ENCODE data around the gene PTK6. TPM values are rescaled to one million over a fixed set of nuclear protein-coding genes. Genes with fewer than 3 reads are reported as not detected.
"Not testable (repeated sequence)": the region's sequence is repeated elsewhere in the genome, so short reads cannot be mapped to it uniquely, and the experiment has no call there.

PTK6 gene
- under 1 TPM; 0.22 to 0.61 (median 0.49) TPM for polyA plus RNA-seq (ENCODE audit: insufficient read length in 3 of 3)

DNA sequence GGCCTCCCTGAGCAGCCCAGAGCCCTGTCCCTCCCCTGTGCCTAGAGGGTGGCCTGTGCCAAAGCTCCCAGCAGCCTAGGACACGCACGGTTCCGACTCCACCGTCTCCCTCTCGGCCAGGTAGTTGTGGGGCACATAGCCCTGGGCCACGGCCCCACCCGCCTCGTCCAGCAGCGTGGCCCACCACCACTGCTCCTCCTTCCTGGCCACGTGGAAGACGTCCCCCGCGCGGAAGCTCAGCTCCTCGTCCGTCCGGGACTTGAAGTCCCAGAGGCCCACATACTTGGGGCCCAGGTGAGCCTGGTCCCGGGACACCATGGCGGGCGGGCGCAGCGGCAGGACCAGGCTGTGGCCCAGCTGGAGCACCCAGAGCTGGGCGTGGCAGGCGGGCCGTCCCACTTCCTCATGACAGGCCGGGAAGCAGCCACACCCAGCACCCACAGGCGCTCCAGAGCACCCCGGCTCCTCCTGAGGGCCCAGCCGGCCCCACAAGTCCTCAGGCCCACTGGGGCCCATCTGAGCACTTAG is at the start of gene PTK6:
PTK6 (minus strand) TSS at position 380 of the 528 bp plus-strand sequence; CDS start at position 318, 62 bp downstream.
- DNase-seq (ENCODE audit: low read depth in 3 of 3, low spot score in 2 of 3): no peak

DNA sequence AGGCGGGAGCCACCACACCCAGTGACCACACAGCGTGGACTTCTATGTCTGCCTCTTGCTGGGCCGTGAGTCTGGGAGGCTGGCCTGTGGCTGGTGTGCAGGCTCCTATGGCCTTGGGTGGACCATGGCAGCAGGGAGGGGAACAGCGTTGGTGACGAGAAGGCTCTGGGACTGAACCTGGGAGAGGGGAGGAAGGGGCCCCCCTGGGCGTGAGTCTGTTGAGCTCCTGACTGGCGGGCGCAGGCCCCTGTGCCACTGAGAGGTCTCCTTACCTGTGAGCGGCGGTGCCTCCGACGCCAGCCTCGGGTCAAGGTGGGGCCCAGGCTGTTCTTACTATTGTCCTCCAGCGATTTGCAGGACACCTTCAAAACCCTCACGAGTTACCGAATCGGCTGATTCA is 49.6 kb upstream of the PTK6 start:
- DNase-seq (ENCODE audit: low read depth in 3 of 3, low spot score in 2 of 3): no peak

DNA sequence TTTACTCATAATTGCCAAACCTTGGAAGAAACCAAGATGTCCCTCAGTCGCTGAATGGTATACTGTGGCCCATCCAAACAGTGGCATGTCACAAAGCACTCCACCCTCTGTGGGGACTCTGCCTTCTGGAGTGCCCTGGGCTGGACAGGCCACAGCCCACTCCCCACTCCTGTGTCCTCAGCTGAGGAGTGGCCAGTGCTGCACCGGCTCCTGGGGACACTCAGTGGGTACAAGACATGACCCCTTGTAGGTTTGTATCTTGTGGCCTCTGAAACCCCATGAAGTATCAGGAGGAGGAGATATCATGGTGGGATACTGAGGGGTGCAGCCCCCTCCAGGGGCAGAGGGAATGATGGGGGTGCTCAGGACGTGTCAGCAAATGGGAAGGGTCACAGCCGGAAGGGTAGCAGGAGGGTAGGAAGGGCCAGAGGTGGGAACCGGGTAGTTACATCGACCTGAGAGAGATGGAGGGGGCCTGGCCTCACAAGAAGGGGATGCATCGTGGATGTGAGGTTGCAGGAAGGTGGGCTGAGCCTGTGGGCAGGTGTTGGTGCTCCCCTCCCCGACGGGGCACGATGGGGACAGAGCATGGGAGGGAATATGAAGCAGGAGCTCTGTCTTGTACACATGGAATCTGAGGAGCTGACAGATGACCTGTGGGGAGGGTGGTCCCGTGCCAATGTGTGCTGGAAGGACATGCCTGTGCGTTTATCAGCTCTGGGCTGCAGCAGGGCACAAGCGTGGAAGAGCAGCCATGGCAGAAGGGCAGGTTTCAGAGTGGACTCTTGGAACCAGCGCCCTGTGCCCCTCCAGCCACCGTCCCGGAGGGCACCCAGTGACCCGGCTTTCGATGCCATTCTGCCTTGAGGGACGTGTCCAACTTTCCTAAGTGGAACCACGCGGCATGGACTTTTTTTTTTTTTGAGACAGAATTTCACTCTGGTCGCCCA is 48.7 kb upstream of the PTK6 start:
- no peak for DNase-seq (ENCODE audit: low read depth in 3 of 3, low spot score in 2 of 3)

DNA sequence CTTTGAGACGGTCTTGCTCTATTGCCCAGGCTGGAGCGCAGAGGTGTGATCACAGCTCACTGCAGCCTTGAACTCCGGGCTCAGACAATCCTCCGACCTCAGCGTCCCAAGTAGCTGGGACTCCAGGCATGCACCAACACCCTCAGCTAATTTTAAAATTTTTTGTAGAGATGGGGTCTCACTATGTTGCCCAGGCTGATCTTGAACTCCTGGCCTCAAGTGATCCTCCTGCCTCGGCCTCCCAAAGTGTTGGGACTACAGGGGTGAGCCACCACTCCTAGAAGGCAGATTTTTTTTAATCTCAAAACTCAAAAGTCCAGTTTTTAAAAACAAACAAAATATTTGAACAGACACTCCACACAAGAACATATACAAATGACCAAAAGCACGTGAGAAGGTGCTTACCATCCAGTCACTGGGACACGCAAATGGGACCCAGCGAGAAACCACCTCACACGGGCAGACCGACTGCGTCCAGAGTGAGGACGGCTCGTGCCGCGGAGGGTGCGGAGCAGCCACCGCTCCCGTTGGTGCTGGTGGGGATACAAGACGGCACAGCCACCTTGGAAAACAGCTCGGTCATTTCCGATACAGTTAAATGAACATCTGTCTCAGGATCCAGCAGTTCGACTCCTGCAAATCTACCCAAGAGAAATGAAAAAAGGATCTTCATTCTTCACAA is 45.3 kb upstream of the PTK6 start:
- no peak for DNase-seq (ENCODE audit: low read depth in 3 of 3, low spot score in 2 of 3)

DNA sequence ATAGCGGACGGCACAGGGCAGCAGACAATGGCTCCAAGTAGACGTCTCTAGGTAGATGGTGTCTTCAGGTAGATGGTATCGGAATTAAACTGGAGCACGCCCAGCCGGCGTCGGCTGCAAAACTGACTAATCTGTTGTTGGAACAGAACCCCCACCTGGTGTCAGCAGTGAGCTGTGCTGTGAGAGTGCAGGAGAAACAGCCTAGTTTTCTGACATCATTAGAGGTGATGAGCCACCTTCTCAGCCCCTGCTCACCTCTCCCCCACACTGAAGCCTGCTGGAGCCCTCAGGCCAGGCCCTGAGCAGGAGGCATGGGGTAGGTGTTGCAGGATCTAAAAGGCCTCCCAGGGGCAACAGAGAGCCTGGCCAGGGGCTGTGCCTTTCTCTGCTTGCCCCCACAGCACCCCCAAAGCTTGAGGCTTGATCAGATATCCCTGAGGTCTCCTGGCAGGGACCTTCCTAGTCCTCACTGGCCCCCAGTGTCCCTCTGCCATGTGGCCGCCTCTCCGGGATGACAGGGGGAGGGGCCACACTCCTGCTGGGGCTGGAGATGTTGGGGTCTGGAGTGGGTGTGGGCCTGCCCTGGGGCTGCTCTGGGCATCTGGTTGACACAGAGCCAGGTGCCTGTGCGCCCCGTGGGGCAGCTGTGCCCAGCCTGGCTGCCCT is 43.8 kb upstream of the PTK6 start:
- peak in 1 of 3 donors; percentile 16 for DNase-seq (ENCODE audit: low read depth in 3 of 3, low spot score in 2 of 3)

DNA sequence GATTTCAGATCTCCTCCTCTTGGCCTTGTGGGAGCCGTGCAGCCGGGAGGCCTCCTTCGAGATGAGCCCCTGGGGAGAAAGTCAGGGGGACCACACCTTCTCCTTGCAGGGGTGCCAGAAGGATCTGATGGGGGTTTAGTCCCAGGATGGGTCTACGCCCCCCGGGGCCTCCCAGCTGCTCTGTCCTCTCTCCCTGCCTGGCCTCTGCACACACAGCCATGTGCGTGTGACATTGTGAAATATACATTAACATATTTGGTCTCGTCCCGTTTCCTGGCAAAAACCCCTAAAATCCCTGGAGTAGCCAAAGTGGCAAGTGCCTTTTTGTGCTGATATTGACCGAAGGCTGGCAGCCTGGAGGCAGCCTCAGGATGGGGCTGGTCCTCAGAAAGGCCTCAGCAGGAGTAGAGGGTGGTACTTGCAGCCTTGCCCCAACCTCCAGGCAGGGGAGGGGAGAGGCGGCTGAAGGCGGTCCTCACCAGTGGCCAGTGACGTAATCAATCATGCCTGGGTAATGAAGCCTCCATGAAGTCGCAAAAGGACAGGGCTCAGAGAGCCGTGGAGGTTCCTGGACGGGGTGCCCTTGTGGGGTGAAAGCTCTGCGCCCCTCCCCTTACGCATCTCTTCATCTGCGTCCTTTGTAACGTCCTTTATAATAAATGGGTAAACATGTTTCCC is 42.0 kb upstream of the PTK6 start:
- no peak for DNase-seq (ENCODE audit: low read depth in 3 of 3, low spot score in 2 of 3)

DNA sequence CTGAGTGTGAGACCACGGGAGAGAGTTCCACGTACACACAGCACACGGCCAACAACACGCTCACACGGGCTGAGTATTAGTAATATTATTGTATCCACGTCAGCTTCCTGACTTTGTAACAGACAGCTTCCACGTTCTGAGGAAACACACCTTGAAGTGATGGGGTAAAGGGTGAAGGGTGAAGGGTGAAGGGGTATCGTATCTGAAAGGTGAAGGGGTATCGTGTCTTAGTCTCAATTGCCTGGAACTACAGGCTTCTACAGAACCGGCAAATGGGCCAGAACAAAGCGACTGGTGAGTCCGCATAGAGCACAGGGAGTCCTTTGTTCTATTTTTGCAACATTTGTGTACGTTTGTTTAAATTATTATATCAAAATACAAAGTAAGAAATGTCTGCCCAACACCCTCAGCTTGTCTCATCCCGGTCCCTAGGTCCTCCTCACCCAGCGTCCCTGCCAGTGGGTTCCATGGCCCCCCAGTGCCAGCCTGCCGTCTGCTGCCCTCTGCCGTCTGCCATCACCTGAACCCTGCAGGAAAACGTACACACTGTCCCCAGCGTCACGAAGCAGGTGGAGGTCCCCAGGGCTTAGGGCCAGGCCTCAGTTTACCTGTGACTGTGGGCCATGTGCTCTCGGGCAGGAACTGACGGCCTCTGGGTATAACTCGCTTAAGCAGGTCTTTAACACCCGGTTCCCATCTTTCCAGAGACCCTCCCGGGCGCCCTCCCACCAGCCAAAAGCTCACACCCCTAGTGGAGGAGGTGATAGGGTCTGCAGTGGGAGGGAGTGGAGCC is 41.2 kb upstream of the PTK6 start:
- no peak for DNase-seq (ENCODE audit: low read depth in 3 of 3, low spot score in 2 of 3)

DNA sequence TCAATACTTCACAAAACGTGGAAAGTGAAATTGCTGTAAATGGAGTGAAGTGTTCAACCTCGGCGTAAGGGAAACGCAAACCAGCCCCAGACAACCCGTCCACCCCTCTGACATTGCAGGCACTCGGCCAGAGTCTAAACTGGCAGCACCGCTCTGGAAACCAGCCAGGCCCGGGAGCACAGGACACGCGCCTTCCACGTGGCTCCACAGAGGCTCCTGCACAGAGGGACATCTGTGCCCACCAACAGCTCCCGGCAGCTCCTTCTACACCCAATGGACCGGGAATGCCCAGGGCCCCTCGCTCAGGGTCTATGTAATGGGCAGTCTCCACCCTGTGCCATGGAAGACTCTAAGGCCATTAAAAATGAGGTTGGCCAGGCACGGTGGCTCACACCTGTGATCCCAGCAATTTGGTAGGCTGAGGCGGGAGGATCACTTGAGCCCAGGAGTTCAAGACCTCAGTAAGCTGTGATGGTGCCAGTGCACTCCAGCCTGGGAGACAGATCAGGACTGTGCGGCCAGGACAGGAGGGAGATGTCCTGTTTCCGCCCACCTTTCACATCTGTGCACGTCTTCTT is 40.2 kb upstream of the PTK6 start:
- no peak for DNase-seq (ENCODE audit: low read depth in 3 of 3, low spot score in 2 of 3)

DNA sequence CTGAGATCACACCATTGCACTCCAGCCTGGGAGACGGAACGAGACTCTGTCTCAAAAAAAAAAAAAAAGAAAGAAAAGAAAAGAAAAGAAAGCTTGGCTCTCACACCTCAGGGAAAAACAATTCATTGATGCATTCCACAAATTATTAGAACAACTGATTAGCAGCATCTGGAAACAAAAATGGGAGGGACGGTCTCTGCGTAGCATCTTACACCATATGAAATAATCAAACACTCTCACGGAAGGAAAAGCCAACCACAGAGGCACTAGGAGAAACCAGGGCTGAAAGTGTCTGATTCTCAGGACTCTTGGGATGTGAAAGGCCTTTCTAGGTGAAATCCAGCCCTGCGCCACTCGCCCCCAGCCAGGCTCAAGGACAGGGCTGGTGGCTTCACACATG is 39.1 kb upstream of the PTK6 start:
- DNase-seq (ENCODE audit: low read depth in 3 of 3, low spot score in 2 of 3): no peak

DNA sequence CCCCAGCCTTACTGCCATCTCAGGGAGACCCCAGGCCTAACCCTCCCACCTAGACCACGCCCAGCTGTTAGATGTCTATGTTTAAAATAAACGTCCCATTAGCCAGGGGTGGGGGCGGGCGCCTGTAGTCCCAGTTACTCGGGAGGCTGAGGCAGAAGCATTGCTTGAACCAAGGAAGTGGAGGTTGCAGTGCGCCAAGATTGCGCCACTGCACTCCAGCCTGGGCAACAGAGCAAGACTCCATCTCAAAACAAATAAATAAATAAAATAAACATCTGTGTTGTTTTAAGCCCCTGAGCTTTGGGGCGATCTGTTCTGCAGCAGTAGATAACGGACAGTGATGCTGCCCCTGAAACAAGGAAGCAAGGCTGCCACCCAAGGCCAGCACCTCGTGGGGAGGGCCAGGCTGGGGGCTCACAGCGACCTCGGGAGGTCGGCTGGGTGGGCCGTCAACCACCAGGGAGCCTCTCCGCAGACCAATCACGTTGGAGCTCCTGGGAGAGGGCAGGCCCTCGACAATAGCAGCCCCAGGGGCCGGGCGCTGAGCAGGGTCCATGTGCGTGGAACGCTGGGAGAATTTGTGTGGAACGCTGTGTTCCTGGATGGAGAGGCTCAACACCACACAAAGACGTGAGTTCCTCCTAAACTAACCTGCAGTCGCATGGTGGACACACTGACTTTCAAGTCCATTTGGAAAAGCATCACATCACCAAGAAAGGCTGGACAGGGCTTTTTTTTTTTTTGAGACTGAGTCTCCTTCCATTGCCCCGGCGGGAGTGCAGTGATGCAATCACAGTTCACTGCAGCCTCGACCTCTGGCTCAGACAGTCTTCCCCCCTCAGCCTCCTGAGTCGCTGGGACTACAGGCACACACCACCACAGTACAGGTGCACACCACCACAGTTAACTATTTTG is 37.9 kb upstream of the PTK6 start:
- DNase-seq (ENCODE audit: low read depth in 3 of 3, low spot score in 2 of 3): no peak

DNA sequence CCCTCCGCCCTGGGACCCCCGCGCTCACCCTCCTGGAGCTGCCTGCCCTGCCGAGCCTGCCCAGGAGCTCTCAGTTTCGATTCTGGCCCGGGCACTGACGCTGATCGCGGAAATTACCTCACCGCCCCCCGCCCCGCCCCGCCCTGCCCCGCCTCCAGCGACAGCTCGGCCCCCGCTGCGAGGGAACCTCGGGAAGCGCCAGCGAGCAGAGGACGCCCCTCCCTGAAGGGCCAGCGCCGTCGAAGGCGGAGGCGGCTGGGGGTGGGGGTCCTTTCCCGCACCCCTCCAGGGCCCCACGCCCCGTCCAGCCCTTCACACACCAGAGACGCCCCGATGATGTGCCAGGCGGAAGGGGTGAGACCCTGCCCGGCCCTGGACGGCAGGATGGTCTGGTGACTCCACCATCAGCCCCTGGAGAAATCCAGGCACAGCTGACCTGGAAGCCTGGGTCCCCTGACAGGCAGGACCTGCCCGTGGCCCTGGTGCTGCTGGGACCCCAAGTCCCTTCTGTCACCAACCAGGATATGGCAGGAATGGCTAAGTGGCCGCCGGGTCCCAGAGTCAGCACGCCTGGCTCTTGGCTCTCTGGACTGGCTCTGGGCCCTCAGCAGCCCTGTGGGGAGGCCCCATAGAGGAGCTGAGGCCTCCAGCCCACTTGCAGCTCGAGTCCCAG is 37.1 kb upstream of the PTK6 start, which contains the start of gene HELZ2:
HELZ2 (minus strand) TSS at position 84 of the 673 bp plus-strand sequence. CDS start 1,854 bp downstream, outside the sequence.
- no peak for DNase-seq (ENCODE audit: low read depth in 3 of 3, low spot score in 2 of 3)

DNA sequence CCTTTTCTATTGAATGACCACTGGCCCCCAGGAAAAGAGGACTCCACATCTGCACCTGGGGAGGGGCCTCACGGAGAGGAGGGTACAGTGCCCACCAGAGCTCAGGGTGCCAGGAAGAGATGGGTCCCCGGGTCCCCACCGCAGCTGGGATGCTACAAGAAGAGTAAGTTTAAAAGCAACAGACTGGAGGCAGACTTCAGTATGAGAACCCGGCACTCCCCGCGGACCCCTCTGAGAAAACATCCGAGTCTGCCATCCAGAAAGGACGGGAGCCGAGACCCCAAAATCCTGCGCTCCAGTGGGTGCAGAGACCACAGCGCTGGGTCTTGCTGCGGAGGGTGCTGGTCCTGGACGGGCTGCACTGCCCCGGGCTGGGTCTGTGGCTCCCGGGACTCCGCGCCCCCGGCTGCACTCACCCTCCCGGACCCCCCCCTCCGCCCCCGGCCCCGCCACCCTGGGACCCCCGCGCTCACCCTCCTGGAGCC is 36.5 kb upstream of the PTK6 start:
- no peak for DNase-seq (ENCODE audit: low read depth in 3 of 3, low spot score in 2 of 3)

DNA sequence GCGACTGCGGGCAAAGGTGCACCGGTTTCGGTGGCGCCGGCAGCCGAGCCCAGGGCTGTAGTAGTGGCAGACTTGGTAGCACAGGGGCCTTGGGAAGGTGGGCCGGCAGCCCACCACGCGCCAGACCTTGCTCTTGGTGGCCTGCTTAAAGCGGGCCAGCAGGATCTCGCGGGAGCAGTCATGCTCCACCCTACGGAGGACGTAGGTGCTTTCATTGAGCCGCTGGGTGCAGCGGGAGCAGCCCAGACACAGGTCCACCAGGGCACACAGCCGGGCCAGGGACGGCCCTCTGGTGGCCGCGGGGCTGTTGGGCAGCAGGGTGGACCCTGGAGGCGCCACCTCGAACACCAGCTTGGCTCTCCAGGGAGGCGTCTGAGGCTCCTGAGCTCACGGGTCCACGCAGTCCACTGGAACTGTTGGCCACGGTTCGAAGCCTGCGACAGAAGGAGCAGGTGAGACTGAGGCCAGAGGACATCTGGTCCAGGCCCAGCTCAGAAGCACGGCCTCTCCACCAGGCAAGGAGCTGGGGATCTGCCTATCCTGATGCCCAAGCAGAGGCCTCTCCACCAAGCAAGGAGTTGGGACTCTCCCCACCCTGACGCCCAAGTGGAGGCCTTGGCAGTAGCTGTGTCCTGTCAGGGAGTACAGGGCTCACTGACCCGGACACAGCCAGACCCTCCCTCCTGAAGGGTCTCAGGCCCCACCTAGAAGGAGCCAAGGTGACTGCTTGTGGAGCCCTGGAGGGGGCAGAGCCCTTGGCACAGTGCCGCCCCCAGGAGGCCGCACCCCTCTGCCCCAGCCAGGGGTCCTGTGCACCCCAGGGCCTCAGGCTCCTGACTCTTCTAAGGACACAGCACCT is 35.8 kb upstream of the PTK6 start:
- no peak for DNase-seq (ENCODE audit: low read depth in 3 of 3, low spot score in 2 of 3)

DNA sequence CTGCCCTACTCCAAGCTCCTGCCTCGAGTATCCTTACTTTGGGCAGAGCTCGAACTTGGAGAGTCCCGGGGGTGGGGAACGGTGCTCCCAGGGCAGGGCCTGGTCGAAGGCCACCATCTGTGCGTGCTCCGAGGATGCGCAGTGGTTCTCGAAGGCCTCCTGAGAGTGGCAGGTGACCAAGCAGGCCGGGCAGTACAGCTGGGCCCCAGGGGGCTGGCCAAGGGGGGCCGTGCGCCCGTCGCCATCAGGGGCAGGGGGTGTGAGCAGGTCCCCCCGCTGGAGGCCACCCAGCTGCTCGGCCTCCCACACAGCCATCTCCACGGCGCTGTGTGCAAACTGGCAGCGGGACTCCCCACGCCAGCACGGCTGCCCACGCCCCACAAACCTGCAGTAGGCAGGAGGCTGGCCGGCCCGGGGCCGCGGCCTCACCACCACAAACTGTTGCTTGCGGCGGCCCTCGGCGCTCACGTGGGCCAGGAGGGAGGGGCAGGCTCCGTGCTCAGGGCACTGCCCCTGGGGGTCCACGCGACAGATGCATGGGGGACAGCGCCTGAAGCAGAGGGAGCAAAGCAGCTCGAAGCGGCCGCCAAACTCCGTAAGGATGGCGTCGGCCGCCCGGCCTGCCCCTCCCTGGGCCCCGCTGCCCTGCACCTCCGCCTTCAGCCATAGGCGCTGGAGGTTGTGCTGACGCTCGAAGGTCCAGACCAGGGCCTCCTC is 35.1 kb upstream of the PTK6 start:
- DNase-seq (ENCODE audit: low read depth in 3 of 3, low spot score in 2 of 3): no peak

DNA sequence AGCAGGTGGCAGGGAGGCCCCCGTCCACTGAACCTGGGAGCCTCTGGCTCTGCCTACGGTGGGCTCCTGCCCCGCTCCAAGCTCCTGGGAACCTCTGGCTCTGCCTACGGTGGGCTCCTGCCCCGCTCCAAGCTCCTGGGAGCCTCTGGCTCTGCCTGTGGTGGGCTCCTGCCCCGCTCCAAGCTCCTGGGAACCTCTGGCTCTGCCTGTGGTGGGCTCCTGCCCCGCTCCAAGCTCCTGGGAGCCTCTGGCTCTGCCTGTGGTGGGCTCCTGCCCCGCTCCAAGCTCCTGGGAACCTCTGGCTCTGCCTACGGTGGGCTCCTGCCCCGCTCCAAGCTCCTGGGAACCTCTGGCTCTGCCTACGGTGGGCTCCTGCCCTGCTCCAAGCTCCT is 33.9 kb upstream of the PTK6 start:
- not testable (repeated sequence) for DNase-seq (ENCODE audit: low read depth in 3 of 3, low spot score in 2 of 3)
